KG1 (cell line): ENCODE measurements around the gene SYNJ1.
"Not testable (repeated sequence)": the region's sequence is repeated elsewhere in the genome, so short reads cannot be mapped to it uniquely, and the experiment has no call there.

Experiments
- DNase-seq: peaks from one replicate; lab custom pipeline; 2025; lab: John Stamatoyannopoulos, UW

The SYNJ1 gene

GRCh38 chr21:32612075-32612998, 115.5 kb downstream of the SYNJ1 start, which contains the start of gene CFAP298:
CFAP298 (minus strand) TSS chr21:32612377; CDS start chr21:32612243, 134 bp downstream.
- peak; percentile 85 for DNase-seq

- DNase-seq: no peak
Measured at GRCh38 chr21:32611471-32611997, 116.3 kb downstream of the SYNJ1 start.

DNA sequence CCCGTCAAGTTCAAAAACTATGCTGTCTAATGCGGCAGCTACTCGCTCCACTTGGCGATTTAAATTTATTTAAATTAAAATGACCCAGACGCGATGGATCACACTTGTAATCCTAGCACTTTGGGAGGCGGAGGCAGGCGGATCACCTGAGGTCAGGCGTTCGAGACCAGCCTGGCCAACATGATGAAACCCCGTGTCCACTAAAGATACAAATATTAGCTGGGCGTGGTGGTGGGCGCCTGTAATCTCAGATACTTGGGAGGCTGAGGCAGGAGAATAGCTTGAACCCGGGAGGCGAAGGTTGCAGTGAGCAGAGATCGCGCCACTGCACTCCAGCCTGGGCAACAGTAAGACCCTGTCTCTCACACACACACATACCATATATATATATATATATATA, 116.9 kb downstream of the SYNJ1 start:
- not testable (repeated sequence) for DNase-seq

- DNase-seq: no peak
Measured at GRCh38 chr21:32608851-32609250, 119.0 kb downstream of the SYNJ1 start.

GRCh38 chr21:32605469-32605868, 122.3 kb downstream of the SYNJ1 start:
- no peak for DNase-seq

DNA sequence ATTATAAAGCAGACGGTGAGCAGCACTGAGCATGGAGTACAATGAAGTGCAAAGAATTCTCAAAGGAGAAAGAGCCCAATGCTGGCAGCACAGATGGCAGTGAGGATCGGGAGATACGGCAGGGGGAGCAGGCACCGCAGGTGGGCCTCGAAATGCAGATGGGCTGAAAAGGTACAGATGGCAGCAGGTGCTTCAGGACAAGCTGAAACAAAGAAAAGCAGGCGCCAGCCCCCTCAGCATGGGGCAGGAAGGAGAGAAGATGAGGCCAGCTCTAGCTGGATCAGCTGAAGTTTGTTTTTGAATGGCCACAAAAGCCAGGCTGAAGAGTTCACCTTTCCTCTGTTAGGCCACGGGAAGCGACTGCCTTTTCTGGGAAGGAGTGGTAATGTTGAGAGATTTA, 123.3 kb downstream of the SYNJ1 start:
- DNase-seq: no peak

GRCh38 chr21:32603131-32603530, 124.7 kb downstream of the SYNJ1 start:
- DNase-seq: no peak

DNA sequence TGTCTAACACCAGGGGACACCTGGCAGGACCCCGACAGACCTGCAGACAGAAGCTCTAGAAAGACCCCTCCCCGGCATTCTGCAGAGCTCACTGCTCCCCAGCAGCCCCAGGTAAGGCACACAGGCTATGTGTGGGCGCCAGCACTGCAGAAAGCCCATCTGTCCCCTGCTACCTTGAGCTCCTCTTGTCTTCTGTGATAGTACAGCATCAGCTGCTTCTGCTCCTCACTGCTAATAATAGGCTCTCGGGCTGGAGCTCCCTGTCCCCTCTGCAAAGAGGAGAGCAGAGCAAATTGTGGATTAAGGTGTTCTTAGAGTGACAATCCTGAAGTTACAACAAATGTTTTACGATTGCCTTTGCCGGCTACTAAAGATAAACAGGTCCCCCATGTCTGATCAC, 125.7 kb downstream of the SYNJ1 start:
- no peak for DNase-seq

- no peak for DNase-seq
Measured at GRCh38 chr21:32599526-32599925, 128.3 kb downstream of the SYNJ1 start.

DNA sequence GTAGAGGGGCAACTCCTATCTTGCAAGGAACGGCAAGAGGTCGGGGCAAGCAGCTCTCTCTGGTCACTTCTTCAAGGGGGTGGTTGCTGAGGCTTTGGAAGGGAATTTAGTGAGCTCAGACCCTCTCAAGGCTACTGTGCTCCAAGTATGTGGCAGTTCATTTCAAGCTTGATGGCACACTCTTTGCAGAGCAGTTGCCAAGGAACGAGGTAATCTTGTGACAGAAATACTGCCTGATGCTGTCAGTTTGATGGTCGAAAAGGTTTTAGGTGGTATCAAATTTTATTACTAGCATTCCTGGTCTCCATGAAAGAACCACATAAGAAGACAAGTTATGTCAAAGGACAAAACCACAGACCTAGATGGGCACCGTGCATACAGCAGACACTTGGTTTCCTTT, 128.7 kb downstream of the SYNJ1 start:
- DNase-seq: no peak

GRCh38 chr21:32597205-32597604, 130.6 kb downstream of the SYNJ1 start:
- no peak for DNase-seq

DNA sequence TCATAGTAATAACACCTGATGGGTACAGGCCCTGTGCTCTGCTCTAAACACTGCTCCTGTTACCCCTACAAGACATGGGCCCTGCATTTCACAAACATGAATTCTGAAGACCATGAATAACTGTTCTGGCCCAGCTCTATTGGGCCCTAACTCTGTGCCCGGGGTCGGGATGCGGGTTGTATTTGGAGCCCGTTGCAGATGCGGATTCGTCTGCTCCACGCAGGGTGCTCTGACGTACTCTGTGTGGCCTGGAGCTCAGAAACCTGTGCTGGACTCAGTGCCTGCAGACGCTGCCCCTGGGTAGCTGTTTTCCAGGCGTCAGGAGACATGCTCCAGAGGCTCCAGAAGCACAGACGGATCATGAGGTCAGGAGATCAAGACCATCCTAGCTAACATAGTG, 132.4 kb downstream of the SYNJ1 start:
- DNase-seq: no peak

DNA sequence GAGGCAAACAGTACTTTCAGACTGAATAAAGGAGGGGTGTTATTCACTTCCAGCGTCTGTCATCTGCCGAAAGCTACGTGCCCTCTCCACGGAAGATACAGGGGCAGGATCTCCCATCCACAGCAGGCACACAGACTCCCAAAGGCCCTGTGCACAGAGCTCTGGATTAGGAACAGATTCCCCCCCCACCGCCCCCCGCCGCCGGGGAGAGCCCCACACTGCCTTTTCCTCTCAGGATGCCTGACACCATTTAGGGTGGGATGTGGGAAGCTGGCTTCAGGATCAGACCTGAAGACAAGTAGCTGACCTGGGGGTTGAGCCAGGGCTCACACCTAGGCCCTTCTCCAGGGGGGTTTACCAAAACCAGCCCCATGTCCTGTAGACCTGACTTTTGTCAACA, 134.1 kb downstream of the SYNJ1 start:
- no peak for DNase-seq

DNA sequence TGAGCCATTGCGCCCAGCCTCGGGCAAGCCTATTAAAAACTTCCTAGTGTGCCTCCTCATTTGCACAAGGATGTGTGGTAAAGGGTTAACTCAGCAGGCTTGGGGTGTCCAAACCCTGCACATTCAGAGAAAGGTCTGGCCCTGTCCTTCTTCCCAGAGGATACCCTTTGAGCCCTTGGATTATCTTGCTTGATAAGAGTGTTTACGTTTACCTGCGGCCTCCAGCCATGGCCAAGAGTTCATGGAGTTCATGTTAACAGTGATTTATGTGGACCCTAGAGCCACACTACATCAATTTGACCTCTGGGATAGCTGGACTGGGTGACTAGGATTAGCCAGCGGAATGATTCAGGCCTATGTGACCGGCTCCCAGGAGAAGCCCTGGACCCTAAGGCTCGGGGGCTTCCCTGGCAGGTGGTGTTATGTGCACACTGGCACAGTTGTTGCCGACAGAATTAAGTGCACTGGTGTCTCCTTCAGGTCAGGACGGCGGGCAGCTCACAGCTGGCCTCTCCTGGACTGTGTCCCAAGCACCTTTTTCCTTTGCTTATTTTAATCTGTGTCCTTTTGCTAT, 134.8 kb downstream of the SYNJ1 start:
- no peak for DNase-seq

DNA sequence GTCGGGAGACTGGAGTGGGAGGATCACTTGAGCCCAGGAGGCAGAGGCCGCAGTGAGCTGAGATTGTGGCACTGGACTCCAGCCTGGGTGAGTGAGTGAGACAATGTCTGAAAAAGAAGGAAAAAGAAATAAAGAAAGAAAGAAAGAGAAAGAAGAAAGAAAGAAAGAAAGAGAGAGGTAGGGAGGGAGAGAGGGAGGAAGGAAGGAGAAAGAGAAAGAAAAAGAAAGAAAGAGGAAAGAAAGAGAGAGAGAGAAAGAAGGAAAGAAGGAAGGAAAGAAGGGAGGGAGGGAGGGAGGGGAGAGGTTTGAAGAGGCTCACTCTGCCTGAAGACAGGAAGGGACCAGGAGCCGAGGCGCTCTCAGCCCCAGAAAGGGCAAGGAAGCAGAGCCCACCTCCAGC, 137.7 kb downstream of the SYNJ1 start:
- no peak for DNase-seq

DNA sequence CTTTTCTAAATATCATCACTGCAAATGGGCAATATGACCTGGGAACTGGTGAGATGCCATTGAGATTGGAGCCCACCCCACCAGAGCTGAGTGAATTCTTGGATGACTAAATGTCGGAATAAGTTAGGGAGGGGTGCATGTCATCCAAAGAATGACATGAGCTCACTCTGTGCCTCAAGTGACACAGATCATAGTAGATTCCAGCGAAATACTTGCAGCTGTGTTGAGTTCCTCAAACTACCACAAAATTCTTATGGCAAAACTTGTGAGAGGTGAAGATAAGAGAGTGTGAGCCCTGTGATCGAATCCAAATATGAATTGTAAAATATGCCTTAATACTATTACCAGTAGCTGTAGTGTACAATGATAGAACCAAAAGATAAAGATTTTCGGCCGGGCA, 140.2 kb downstream of the SYNJ1 start:
- DNase-seq: no peak

DNA sequence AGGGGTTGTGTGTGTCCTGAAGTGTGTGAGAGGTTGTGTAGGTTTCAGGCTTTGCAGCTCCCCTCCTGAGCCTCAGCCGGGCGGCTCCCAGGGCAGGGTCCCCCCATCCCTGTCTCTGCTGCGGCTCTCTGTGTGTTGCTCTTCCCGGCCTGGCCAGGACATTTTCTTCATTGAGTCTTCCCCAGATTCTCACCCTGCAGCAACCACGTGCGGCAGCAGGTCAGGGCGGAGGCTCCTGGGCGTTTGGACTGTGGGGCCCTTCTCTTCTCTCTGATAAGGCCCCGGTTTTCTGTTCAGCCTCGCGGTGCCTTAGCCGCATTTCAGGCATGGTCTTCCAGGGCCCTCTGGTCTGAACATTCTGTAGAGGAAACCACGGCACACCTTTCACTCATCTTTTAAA, 140.7 kb downstream of the SYNJ1 start:
- no peak for DNase-seq

GRCh38 chr21:32585970-32586369, 141.8 kb downstream of the SYNJ1 start:
- DNase-seq: no peak

DNA sequence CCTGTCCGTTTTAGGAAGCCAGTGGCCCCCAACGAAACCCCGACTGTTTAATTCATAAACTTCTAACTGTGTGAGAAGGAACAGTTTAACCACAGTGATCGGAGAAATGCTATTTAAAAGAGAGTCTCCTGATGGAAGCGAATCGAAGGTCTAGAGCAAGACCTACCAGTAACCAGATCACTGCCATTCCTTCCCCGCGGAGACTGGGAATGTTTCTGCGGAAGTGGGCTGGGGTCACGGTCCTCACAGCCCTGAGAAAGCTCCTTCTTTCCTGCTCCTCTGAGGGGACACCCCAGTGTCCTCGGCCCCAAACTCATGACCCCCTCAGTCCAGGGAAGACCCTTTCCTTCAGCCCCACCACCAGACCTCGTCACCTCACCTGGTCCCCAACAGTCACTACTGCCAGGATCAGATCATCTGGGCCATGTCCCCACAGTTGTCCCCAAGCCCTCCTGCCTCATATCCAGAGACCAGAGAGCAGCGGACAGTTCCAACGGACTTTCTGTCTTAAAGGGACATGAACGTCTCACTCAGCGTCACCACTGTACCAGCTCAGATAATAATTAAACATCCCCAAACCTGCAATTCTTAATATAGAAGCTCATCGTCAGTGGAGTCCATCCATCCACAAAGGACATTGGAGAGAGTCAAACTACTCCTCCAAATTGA, 142.6 kb downstream of the SYNJ1 start, which contains the start of gene TCP10L:
TCP10L (minus strand) TSS at position 482 of the 669 bp plus-strand sequence. CDS start 1,219 bp downstream, outside the sequence.
- DNase-seq: no peak

DNA sequence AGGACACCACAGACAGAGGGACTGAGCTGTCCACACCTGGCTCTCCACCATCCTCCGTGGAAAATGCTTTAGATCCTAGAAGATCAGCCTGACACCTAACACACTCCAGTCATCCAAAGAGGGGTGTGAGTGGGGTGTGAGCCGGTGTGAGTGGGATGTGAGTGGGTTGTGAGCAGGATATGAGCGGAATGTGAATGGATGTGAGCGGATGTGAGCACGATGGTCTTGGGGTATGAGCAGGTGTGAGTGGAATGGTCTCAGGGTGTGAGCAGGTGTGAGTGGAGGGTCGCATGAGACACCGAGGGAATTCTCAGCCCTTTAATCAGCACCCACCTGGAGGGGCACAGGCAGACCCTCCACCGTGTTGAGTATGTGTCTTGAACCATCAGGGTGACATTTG, 143.3 kb downstream of the SYNJ1 start:
- DNase-seq: no peak

DNA sequence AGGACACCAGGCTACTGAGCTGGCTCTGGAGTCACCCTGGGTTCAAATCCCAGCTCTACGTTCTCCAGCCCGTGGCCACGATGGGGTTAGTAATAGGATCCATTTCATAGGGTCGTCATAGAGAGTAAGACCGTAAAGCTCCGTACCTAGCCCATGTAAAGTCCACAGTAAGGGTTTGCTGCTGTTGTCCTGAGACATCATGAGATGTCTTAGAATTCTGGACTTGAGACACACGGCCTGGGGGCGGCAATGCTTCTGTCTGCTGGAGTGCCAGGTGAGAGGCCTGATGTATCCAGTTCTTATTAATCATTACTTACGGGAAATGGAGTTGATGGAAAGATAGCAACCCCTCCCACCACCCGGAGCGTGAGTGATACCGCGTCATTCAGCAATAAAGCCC, 146.1 kb downstream of the SYNJ1 start:
- DNase-seq: no peak

DNA sequence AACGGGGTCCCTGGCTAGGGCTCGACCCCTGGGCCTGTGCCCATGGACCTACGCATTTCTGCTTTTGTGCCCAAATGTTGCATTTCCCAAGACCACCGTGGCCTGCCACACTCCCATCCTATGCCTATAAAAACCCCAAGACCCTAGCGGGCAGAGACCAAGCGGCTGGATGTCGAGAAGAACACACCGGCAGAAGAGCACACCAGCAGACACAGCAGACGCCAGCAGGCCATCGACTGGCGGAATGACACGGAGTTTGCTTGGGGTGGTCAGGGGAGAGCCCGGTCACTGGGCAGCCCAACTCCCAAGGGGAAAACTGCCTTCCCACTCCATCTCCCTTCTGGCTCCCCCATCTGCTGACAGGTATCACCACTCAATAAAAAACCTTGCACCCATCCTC, 146.9 kb downstream of the SYNJ1 start:
- DNase-seq: no peak
